ENCODE results near the gene SEMA5A. TPM values are rescaled to one million over a fixed set of nuclear protein-coding genes. Genes with fewer than 3 reads are reported as not detected.

Gene SEMA5A
- total and polyA plus RNA-seq, 7 experiments from 2014 or later: 0.25 to 0.98 (median 0.46) TPM; not detected in 1

Small RNA genes within 50 kb of the gene (microRNA-seq; reads per million reads assigned to microRNA genes)
- 1.6 reads per million for gene MIR4636 (ENCODE audit: borderline microRNAs expressed)

Other genes with a start within 250 kb of the SEMA5A start
- not detected for gene TAS2R1, start 84.3 kb upstream of the SEMA5A start, total RNA-seq
- gene TAS2R1, start 84.3 kb upstream of the SEMA5A start, polyA plus RNA-seq: not detected